CD4-positive, alpha-beta T cell (primary cell): ENCODE data around the gene BLM. TPM values are rescaled to one million over a fixed set of nuclear protein-coding genes. Genes with fewer than 3 reads are reported as not detected.

ENCODE experiments used
- ATAC-seq: fragments of 200-7000 bp; cut with Tn5 transposase; one replicate; pipeline ENCODE4 v1.10.0; 2022; ENCODE audit warnings: mild to moderate bottlenecking; ENCODE audit not compliant: poor library complexity
- CTCF ChIA-PET: fragments of 350-600 bp; sonication (Branson Sonifier 250); formaldehyde crosslinking; loops from one replicate; lab custom pipeline; 2021; ENCODE audit warnings: antibody characterized with exemption, inconsistent platforms; lab: Charles Lee
- POLR2A ChIA-PET: fragments of 350-600 bp; sonication (Branson Sonifier 250); formaldehyde crosslinking; loops from one replicate; lab custom pipeline; 2021; ENCODE audit warnings: antibody characterized with exemption, inconsistent platforms; lab: Charles Lee
- DNase-seq, 14 experiments: peaks; one replicate each; pipeline ENCODE4 v3.0.0-alpha.2; 2013 to 2020; ENCODE audit warnings: mixed read lengths in 2 of 14
- H3K27ac ChIP-seq, 2 donors: one replicate each; pipeline versions ENCODE4 v1.5.1 to v1.7.0; 2013; ENCODE audit warnings: low read length in 2 of 2, low read depth in 1 of 2, mild to moderate bottlenecking in 1 of 2
- H3K27me3 ChIP-seq, 2 experiments: 1 replicate in 1 of 2; 2 replicates in 1 of 2; pipeline versions ENCODE4 v1.6.1 to v1.7.0; 2013; ENCODE audit warnings: low read length in 2 of 2, control low read depth in 1 of 2, mild to moderate bottlenecking in 1 of 2, moderate library complexity in 1 of 2; ENCODE audit not compliant: insufficient read depth in 2 of 2, control insufficient read depth in 1 of 2
- H3K36me3 ChIP-seq: one replicate; pipeline ENCODE4 v1.6.1; 2013; ENCODE audit warnings: low read length, control low read depth; ENCODE audit not compliant: insufficient read depth
- H3K4me1 ChIP-seq: one replicate; pipeline ENCODE4 v1.6.1; 2013; ENCODE audit warnings: low read length, control low read depth; ENCODE audit not compliant: insufficient read depth
- H3K4me3 ChIP-seq: one replicate; pipeline ENCODE4 v1.5.1; 2013; ENCODE audit warnings: mild to moderate bottlenecking, low read length, moderate library complexity
- H3K9me3 ChIP-seq, 2 experiments: 1 replicate in 1 of 2; 2 replicates in 1 of 2; pipeline versions ENCODE4 v1.6.1 to v1.7.0; 2013; ENCODE audit warnings: low read length in 2 of 2, mild to moderate bottlenecking in 2 of 2, control low read depth in 1 of 2, moderate library complexity in 1 of 2; ENCODE audit not compliant: control insufficient read depth in 1 of 2, insufficient read depth in 1 of 2
- H3K27ac Mint-ChIP-seq: one replicate; pipeline ENCODE4 v1.8.0; 2020; ENCODE audit warnings: mixed read lengths
- H3K27me3 Mint-ChIP-seq: one replicate; pipeline ENCODE4 v1.8.0; 2021; ENCODE audit warnings: mixed read lengths
- H3K36me3 Mint-ChIP-seq: one replicate; pipeline ENCODE4 v1.8.0; 2021; ENCODE audit warnings: low read depth, mixed read lengths
- H3K4me1 Mint-ChIP-seq: one replicate; pipeline ENCODE4 v1.8.0; 2021; ENCODE audit warnings: low read depth, mixed read lengths
- H3K4me3 Mint-ChIP-seq: one replicate; pipeline ENCODE4 v1.8.0; 2020; ENCODE audit warnings: mild to moderate bottlenecking, mixed read lengths
- H3K9me3 Mint-ChIP-seq: one replicate; pipeline ENCODE4 v1.8.0; 2020; ENCODE audit warnings: mixed read lengths
- CTCF ChIP-seq: fragments of 200-600 bp; IDR thresholded peaks from one replicate; pipeline ENCODE4 v1.8.0; 2022; ENCODE audit warnings: antibody characterized with exemption, mild to moderate bottlenecking
- intact Hi-C, 2 experiments: fragments of 100-400 bp; cut with DNase I in 1 of 2; cut with micrococcal nuclease in 1 of 2; formaldehyde crosslinking; loops; one replicate each; pipeline versions ENCODE4 v1.15.1 to v1.9.0; 2023 to 2025; cut with DNase I, micrococcal nuclease
- total RNA-seq, 174 experiments: library from RNA in 2 of 174; stranded (reverse) in 2 of 174; gene quantifications; one replicate each; pipeline ENCODE4 v1.2.3 and lab custom pipeline; 2021 to 2026

The BLM gene
- total RNA-seq, 2 experiments from 2014 or later = 1.6 to 1.8 TPM

- Mint-ChIP-seq H3K9me3 (no peaks in the 10 kb centered on the region), H3K27me3 (no peaks in the 10 kb centered on the region), H3K36me3 (peaks cover 21% of the 10 kb centered on the region), H3K4me1 (no peaks in the 10 kb centered on the region), H3K4me3 (no peak overlapping the region), H3K27ac (no peak overlapping the region)
- Histone ChIP-seq H3K4me1 (no peaks in the 10 kb centered on the region), H3K27me3 (no peaks in the 10 kb centered on the region), H3K27ac (no peak overlapping the region), H3K9me3 (no peaks in the 10 kb centered on the region), H3K4me3 (no peak overlapping the region), H3K36me3 (no peaks in the 10 kb centered on the region)
- ATAC-seq = no peak
- CTCF ChIA-PET = interaction anchor here (0.7 to 0.9 kb wide), 2 partner anchors 98 to 140 kb away, joined by 3 to 4 read pairs; no protein-coding TSS in a partner anchor
- TF ChIP-seq CTCF = no peak
- no peak for DNase-seq
- intact Hi-C loops = no loop called here
- POLR2A ChIA-PET = no interaction called here
These were observed 70.7 kb downstream of the BLM start for GRCh38 chr15:90787881-90788280.

GRCh38 chr15:90789462-90789861 lies 72.3 kb downstream of the BLM start:
- H3K36me3 Mint-ChIP-seq = peaks cover 26% of the 10 kb centered on the region
- POLR2A ChIA-PET = no interaction called here
- no peak overlapping the region for H3K27ac Mint-ChIP-seq
- Histone ChIP-seq H3K27me3 (no peaks in the 10 kb centered on the region), H3K4me1 (no peaks in the 10 kb centered on the region), H3K36me3 (no peaks in the 10 kb centered on the region), H3K4me3 (no peak overlapping the region), H3K9me3 (no peaks in the 10 kb centered on the region), H3K27ac (no peak overlapping the region)
- ATAC-seq (no peak), DNase-seq (no peak)
- H3K9me3 Mint-ChIP-seq = no peaks in the 10 kb centered on the region
- intact Hi-C loops = no loop called here
- TF ChIP-seq CTCF = no peak
- no peak overlapping the region for H3K4me3 Mint-ChIP-seq
- CTCF ChIA-PET = interaction anchor here (0.9 kb wide), 1 partner anchor 96 kb away, joined by 4 read pairs; no protein-coding TSS in a partner anchor
- no peaks in the 10 kb centered on the region for H3K4me1 Mint-ChIP-seq
- no peaks in the 10 kb centered on the region for H3K27me3 Mint-ChIP-seq

- TF ChIP-seq CTCF = no peak
- DNase-seq = no peak
- CTCF ChIA-PET = interaction anchor here (0.6 to 0.9 kb wide), 2 partner anchors 96 to 497 kb away, joined by 3 to 4 read pairs; no protein-coding TSS in a partner anchor
- H3K4me3 Mint-ChIP-seq = no peak overlapping the region
- ATAC-seq = no peak
- H3K36me3 Mint-ChIP-seq = peaks cover 26% of the 10 kb centered on the region
- Histone ChIP-seq H3K36me3 (no peaks in the 10 kb centered on the region), H3K9me3 (no peaks in the 10 kb centered on the region), H3K27me3 (no peaks in the 10 kb centered on the region), H3K4me1 (no peaks in the 10 kb centered on the region), H3K27ac (no peak overlapping the region), H3K4me3 (no peak overlapping the region)
- intact Hi-C loops = loop anchor here in 1 of 2 experiments (5.0 kb wide), 1 partner anchor 38 kb away; no protein-coding TSS in a partner anchor
- no peaks in the 10 kb centered on the region for H3K4me1 Mint-ChIP-seq
- no peaks in the 10 kb centered on the region for H3K27me3 Mint-ChIP-seq
- no peak overlapping the region for H3K27ac Mint-ChIP-seq
- POLR2A ChIA-PET = no interaction called here
- H3K9me3 Mint-ChIP-seq = no peaks in the 10 kb centered on the region
These were observed 72.9 kb downstream of the BLM start for GRCh38 chr15:90790057-90790456.
